Dermis blood vessel endothelial cell (primary cell): ENCODE data around the gene AOC1. TPM values are rescaled to one million over a fixed set of nuclear protein-coding genes. Genes with fewer than 3 reads are reported as not detected.
"Not testable (repeated sequence)": the region's sequence is repeated elsewhere in the genome, so short reads cannot be mapped to it uniquely, and the experiment has no call there.

Source experiments
- DNase-seq: peaks from one replicate; pipeline ENCODE4 v3.0.0; 2010
- total RNA-seq: library from RNA; depleted of rRNA; stranded (reverse); fragments of >200 nt; gene quantifications from 2 replicates; pipeline ENCODE4 v1.2.3, GENCODE V29; 2014

AOC1 gene
- total RNA-seq, 1 donor from 2014 or later, result not detected

- peak; percentile 79 for DNase-seq
These were observed 46.2 kb downstream of the AOC1 start for GRCh38 chr7:150898475-150899011.

- DNase-seq, result no peak
These were observed 48.4 kb downstream of the AOC1 start for GRCh38 chr7:150900675-150901074.

- no peak for DNase-seq
These were observed 49.1 kb downstream of the AOC1 start for GRCh38 chr7:150901160-150902035.

- no peak for DNase-seq
These were observed 50.0 kb downstream of the AOC1 start for GRCh38 chr7:150902078-150903033.

- peak; percentile 50 for DNase-seq
These were observed 51.3 kb downstream of the AOC1 start for GRCh38 chr7:150903606-150904005.

GRCh38 chr7:150904011-150904909 lies 51.9 kb downstream of the AOC1 start:
- no peak for DNase-seq

- DNase-seq, result no peak
These were observed 55.9 kb downstream of the AOC1 start for GRCh38 chr7:150908173-150908572.

- no peak for DNase-seq
These were observed 57.1 kb downstream of the AOC1 start for GRCh38 chr7:150909200-150909995.

GRCh38 chr7:150910305-150910995 lies 58.1 kb downstream of the AOC1 start:
- DNase-seq, result not testable (repeated sequence)

GRCh38 chr7:150910996-150911422 lies 58.7 kb downstream of the AOC1 start:
- DNase-seq, result no peak

Other genes with a start within 250 kb of the AOC1 start
- 262 and 355 TPM in 2 replicates for gene GIMAP6, start 220.1 kb upstream of the AOC1 start, total RNA-seq
- gene GIMAP2, start 166.8 kb upstream of the AOC1 start, total RNA-seq, result 75.9 and 87.0 TPM in 2 replicates
- gene GIMAP1, start 135.9 kb upstream of the AOC1 start, total RNA-seq, result 28.2 and 31.1 TPM in 2 replicates
- 203 and 350 TPM in 2 replicates for gene GIMAP5, start 115.1 kb upstream of the AOC1 start, total RNA-seq
- gene TMEM176B, start 52.2 kb upstream of the AOC1 start, total RNA-seq, result not detected in 2 replicates
- gene TMEM176A, start 51.7 kb upstream of the AOC1 start, total RNA-seq, result not detected in 2 replicates
- under 0.01 TPM in 1 of 2 replicates, not detected in the other for gene KCNH2, start 125.8 kb downstream of the AOC1 start, total RNA-seq
- gene NOS3, start 138.5 kb downstream of the AOC1 start, total RNA-seq, result 33.4 and 103 TPM in 2 replicates
- gene ATG9B, start 172.0 kb downstream of the AOC1 start, total RNA-seq, result 0.28 TPM in 1 of 2 replicates, not detected in the other
- 20.4 and 38.2 TPM in 2 replicates for gene ABCB8, start 175.9 kb downstream of the AOC1 start, total RNA-seq
- gene ASIC3, start 196.0 kb downstream of the AOC1 start, total RNA-seq, result 0.42 TPM in 1 of 2 replicates, not detected in the other
- gene CDK5, start 205.4 kb downstream of the AOC1 start, total RNA-seq, result 14.1 and 17.6 TPM in 2 replicates
- gene SLC4A2, start 207.1 kb downstream of the AOC1 start, total RNA-seq, result 93.6 and 113 TPM in 2 replicates
- 67.0 and 69.6 TPM in 2 replicates for gene FASTK, start 228.3 kb downstream of the AOC1 start, total RNA-seq
- 28.4 and 35.6 TPM in 2 replicates for gene TMUB1, start 231.0 kb downstream of the AOC1 start, total RNA-seq
- 94.9 and 142 TPM in 2 replicates for gene AGAP3, start 234.0 kb downstream of the AOC1 start, total RNA-seq